Measurements from ENCODE around the gene CYTH1.
"Not testable (repeated sequence)": the region's sequence is repeated elsewhere in the genome, so short reads cannot be mapped to it uniquely, and the experiment has no call there.

The CYTH1 gene

GRCh38 chr17:78687125-78687524 is 94.9 kb downstream of the CYTH1 start:
- no peak for DNase-seq

DNA sequence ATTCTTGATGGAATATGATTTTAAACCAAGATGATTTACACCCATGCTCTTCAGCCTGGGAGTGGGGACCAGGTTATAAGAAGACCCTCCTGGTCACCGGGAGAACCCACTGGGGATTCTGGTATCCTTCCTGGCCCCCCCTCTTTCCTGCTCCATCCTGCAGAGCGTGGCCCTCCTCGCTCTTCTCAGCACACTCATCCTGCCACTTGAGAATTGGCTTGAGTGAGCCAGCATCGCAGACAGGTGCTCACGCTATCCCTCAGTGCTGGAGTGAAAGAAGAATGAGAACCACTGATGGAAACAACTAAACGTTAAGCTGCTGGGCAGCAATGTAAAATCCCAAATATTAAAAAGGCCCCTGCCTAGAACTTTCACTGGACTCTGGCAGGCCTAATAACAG is 98.0 kb downstream of the CYTH1 start:
- no peak for DNase-seq

DNA sequence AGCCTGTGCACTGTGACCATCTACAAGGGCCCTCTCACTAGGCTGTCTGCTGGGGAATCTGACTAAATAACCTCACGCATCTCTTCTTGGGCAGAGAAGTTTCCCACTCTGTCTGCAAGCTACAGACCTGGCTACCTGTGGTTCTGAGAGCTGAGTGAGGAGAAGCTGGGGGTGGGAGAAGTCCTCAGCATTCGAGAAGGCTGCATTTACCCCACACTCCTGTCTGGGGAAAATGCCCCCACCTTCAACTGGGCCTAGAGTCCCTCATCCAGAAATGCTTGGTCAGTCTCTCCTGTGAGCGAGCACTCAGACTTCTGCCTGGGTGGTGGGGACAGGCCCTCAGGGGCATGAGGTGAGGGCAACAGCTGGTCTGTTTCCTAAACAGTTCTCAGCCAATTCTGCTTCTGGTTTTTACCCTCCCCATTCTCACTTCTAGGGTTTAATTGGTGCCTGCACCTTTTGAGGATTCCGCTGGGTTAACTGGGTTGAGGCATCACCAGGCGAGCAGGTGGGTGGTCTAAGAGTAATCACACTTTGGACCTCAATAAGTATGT is 98.6 kb downstream of the CYTH1 start:
- no peak for DNase-seq

DNA sequence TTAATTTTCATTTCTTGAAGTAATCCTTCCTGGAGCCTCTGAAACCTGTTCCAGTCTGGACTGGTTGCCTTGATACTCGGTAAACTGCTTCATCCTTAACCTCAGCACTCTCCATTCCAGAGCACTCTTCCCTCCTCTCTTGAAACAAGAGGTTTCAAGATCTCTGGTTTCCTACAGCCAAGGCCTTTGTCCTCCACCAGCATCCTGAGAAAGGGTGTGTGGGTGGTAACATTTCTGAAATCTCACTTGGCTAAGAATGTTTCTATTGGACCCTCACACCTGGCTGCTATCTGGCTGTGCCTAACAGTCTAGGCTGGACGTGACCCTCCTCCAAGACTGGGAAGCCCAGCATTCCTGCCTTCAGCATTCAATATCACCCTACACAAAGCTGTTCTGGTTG is 99.7 kb downstream of the CYTH1 start:
- no peak for DNase-seq

DNA sequence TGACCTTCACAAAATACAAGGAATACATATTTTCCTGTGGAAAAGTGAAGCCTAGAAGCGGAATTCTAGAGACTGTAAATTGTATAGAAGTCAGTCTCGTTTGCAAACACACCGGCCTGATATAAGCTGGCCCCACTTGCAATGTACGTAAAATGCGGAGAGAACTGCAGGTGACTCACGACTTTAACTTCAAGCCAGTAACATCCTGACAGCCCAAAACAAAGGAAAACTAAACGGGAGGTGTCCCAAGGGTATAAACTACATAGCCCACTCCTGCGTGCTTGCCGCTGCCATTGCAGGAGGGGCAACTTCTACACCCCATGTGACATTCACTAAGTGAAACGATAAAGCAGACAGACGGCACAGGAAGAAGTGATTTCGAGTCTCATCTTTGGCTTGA is 101.6 kb downstream of the CYTH1 start:
- no peak for DNase-seq

- no peak for DNase-seq
Observed at GRCh38 chr17:78679495-78680395, 102.3 kb downstream of the CYTH1 start.

GRCh38 chr17:78678711-78679110 is 103.4 kb downstream of the CYTH1 start:
- no peak for DNase-seq

DNA sequence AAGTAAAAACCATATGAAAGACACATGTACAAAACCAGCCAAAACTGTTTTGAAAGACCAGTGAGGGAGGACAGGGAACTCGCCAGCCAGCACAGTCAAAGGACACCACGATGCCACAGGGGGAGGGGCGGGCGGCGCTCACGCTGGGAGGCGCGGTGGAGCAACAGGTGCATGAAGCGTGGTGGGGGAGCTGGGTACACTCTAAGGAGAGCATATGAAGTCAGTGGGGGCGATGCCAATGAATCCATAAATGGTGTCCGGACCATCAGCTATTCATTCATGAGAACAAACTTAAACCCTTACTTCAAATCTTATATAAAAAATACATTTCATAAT is 103.9 kb downstream of the CYTH1 start:
- DNase-seq = no peak

- DNase-seq = no peak
Observed at GRCh38 chr17:78677303-78678221, 104.5 kb downstream of the CYTH1 start.

- no peak for DNase-seq
Observed at GRCh38 chr17:78676412-78677302, 105.4 kb downstream of the CYTH1 start.

GRCh38 chr17:78675836-78676235 is 106.2 kb downstream of the CYTH1 start:
- DNase-seq = no peak

GRCh38 chr17:78675316-78675616 is 106.8 kb downstream of the CYTH1 start:
- no peak for DNase-seq

GRCh38 chr17:78674595-78675315 is 107.3 kb downstream of the CYTH1 start:
- no peak for DNase-seq

DNA sequence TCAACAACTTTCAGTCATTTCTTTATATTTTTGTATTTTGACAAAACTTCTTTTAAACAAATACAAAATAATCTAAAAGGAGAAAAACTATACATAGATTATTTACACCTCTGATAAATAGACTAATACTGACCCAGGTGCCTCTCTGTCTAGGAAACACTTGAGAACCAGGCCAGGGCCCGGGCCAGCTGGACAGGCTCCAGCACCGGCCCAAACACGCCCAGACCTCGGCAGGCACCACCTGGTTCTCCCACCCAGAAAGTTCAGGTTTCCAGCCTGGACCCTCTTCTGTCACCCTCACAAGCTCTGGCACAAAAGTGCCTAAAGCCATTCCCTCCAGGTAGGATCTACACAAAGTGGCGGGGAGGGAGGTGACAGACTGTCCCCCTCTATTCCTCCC is 107.9 kb downstream of the CYTH1 start:
- no peak for DNase-seq

DNA sequence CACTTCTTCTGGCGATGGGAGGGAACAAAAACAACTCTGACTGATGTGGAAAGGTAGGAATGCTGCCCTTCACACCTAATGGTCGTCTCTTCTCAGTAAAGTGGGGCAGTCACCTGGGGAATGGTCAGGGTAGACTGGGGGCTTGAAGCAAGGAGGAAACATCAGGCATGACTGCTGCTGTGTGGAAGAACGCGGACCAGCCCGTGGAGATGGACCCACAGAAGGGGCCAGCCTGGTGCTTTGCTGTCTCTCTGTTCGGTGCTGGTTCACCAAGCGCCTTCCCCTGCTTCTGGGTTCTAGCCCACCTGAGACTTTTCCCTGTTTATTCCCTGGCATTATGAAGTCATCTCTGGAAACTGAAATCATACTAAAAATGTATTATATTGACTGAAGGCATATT is 108.7 kb downstream of the CYTH1 start:
- no peak for DNase-seq

DNA sequence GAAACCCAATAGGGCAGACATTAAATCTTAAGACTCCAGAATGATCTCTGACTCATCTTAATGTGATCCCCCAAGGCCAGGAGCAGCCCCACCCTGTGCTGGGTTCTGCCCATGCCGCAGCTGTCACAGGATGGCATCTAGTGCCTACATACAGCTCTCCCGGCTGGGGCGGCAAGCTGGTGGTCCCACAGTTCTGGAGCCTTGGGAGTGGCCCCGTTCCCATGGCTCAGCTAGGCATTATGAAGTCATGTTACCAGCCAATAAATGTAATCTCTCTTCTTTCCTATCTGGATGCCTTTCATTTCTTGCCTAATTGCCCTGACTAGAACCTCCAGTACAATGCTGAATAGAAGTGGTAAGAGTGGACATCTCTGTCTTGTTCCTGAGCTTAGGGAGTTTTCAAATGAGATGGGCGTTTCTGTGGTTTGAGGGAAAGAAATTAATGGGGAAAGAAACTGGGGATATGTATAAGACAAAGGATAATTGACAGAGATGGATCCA is 109.2 kb downstream of the CYTH1 start:
- no peak for DNase-seq

DNA sequence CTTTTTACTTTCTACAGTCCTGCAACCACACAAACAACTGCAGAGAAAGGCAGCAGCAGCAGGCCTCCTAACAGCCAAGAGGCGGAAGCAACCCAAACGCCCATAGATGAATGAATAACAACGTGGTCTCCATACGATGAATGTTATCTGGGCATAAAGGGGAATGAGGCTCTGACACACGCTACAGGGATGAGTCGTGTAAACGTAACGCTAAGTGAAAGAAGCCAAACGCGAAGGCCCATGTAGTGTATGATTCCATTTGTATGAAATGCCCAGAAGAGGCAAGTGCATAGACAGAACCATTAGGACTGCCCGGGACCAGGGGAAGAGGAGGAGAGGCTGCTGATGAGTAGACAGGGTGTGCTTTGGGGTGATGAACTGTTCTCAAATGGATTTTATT is 110.1 kb downstream of the CYTH1 start:
- no peak for DNase-seq

GRCh38 chr17:78671726-78672001 is 110.4 kb downstream of the CYTH1 start:
- not testable (repeated sequence) for DNase-seq

DNA sequence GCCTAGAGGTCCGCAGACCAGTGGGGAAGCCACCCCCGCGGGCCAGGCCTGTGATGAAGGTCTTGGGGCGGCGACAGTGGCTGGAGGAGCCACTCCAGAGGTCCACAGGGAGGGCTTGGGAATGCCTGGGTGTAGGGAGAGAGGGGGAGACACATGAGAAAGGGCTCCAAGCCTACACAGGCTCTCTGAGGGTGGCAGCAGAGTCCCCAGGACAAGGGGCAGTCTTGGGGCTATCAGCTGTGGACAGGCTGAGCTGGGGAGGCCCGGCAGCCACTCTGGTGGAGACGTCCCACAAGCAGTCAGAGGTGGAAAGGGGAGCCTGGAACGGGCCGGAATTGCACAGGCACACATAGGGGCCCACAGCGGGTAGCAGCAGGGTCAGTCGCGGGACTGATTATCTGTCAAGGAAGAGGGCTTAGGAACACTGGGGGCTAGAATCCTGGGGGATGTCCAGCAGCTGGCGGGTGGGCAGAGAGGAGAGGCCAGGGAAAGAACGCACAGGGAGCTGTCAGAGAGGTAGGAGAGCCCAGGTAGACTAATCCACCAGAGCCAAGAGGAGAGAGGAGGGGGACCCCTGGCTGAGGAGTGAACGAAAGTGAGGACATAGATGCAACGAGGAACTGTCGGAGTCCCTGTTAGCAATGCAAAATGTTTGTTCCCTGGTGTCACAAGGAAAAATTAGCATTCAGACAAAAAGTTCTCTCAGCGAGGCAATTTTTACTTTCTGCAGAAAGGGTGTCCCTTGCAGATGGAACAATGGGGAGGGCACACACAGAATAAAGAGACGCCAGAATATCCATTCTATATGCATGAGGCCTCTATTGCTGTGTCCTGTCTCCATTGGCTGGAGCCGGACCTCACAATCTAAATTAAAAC is 111.0 kb downstream of the CYTH1 start:
- no peak for DNase-seq

DNA sequence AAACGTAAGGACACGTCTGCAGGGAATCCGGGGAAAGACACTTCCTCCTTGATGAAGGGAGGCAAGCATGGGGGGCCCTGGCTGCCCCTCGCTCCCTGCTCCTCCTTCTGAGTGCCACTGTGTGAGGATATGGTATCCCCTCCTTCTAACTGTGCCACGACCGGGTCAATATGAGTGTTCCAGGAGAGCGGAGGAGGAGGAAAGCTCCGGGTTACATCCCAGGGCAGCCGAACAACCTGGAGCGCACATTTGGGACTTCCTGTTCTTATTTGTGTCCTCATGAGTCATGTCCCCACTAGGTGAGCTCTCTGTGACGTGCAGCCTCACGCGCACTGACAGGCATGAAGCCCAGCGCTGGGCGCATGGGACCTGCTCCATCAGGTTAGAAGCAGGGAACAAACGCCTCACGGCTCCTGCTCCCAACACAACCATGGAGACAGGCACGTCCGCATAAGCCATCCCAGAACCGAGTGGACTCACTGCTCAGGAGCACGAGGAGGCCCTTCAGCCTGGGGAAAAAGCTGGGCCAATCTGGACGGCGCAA is 112.0 kb downstream of the CYTH1 start:
- DNase-seq = no peak

Data from activated CD8-positive, alpha-beta memory T cell treated with anti-CD3 and anti-CD28 coated beads, Interleukin-2, amount 50 U/mL, for 48 hours (primary cell).